ACC112 (cell line): Measurements from ENCODE around the gene CLIP1.
A peak's percentile ranks its signal among the peaks of the same experiment; 100 is the strongest.
"Not testable (repeated sequence)": the region's sequence is repeated elsewhere in the genome, so short reads cannot be mapped to it uniquely, and the experiment has no call there.

ENCODE experiments used
- H2AFZ ChIP-seq: fragments of 200-600 bp; sonication (generic); one replicate; pipeline ENCODE4 v1.6.0; 2017; ENCODE audit warnings: antibody characterized with exemption, low read length; ENCODE audit not compliant: unreplicated experiment
- H3K27ac ChIP-seq: fragments of 200-600 bp; sonication (generic); 2 replicates; pipeline ENCODE4 v1.5.1; 2014; ENCODE audit warnings: low read depth, mild to moderate bottlenecking, antibody characterized with exemption, low read length, moderate library complexity
- H3K27me3 ChIP-seq: fragments of 200-600 bp; sonication (generic); 2 replicates; pipeline ENCODE4 v1.6.1; 2014; ENCODE audit warnings: mild to moderate bottlenecking, antibody characterized with exemption, low read length, moderate library complexity, mixed read lengths; ENCODE audit not compliant: insufficient read depth
- H3K36me3 ChIP-seq: fragments of 200-600 bp; sonication (generic); 2 replicates; pipeline ENCODE4 v1.6.1; 2016; ENCODE audit warnings: mild to moderate bottlenecking, antibody characterized with exemption, low read length, moderate library complexity, mixed read lengths; ENCODE audit not compliant: insufficient read depth
- H3K4me1 ChIP-seq: fragments of 200-600 bp; sonication (generic); one replicate; pipeline ENCODE4 v1.6.1; 2016; ENCODE audit warnings: low read length, mixed read lengths; ENCODE audit not compliant: insufficient read depth, unreplicated experiment, control insufficient read depth
- H3K4me3 ChIP-seq: fragments of 200-600 bp; sonication (generic); 2 replicates; pipeline ENCODE4 v1.5.1; 2014; ENCODE audit warnings: mild to moderate bottlenecking, low read depth, low read length
- H3K79me2 ChIP-seq: fragments of 200-600 bp; sonication (generic); one replicate; pipeline ENCODE4 v1.6.0; 2016; ENCODE audit warnings: low read length; ENCODE audit not compliant: control insufficient read depth, unreplicated experiment, insufficient read depth

Gene CLIP1

DNA sequence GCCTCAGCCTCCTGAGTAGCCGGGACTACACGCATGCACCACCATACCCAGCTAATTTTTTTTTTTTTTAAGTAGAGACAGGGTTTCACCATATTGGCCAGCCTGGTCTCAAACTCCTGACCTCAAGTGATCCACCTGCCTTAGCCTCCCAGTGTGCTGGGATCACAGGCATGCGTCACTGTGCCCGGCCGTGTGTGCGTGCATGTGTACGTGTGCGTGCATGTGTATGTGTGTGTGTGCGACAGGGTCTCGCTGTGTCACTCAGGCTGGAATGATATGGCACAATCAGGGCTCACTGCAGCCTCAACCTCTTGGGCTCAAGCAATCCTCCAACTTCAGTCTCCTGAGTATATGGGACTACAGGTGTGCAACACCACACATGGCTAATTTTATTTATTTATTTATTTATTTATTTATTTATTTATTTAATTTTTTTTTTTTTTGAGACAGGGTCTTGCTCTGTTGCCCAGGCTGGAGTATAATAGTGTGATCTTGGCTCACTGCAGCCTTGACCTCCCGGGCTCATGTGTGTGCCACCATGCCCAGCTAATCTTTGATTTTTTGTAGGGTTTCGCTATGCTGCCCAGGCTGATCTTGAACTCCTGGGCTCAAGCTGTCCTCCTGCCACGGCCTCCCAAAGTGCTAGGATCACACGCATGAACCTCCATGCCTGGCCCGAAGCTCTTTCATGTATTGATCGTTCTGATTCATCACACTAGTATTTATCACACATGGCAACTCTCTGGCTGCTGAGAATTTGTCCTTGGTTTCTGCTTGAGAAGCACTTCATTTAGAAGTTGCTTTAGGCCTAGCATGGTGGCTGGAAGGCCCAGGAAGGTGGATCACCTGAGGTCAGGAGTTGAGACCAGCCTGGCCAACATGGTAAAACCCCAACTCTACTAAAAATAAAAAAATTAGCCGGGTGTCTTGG lies 35.9 kb upstream of the CLIP1 start:
- H3K27me3 ChIP-seq: no peaks in the 10 kb centered on the region
- H3K36me3 ChIP-seq: no peaks in the 10 kb centered on the region
- no peak overlapping the region for H3K4me3 ChIP-seq
- H3K79me2 ChIP-seq: no peaks in the 10 kb centered on the region
- H3K27ac ChIP-seq: no peak overlapping the region
- peaks cover 4% of the 10 kb centered on the region for H3K4me1 ChIP-seq
- H2AFZ ChIP-seq: no peak overlapping the region

DNA sequence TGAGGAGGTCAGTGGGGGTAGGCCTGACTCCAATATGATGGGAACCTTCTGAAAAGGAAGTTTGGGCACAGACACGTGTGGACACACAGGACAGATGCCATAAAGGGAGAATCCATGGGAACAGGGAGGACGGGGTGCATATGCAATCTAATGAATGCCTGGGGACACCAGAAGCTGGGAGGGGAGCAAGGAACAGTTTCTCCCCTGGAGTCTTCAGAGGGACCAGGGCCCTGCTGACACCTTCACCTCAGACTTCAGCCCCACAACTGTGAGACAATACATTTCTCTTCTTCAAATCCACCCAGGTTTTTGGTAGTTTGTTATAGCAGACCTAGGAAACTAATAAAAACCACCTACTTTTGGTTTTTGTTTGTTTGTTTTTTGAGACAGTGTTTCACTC lies 35.2 kb upstream of the CLIP1 start:
- no peak overlapping the region for H2AFZ ChIP-seq
- no peak overlapping the region for H3K4me3 ChIP-seq
- H3K4me1 ChIP-seq: peaks cover 4% of the 10 kb centered on the region
- no peak overlapping the region for H3K27ac ChIP-seq
- H3K79me2 ChIP-seq: no peaks in the 10 kb centered on the region
- no peaks in the 10 kb centered on the region for H3K27me3 ChIP-seq
- H3K36me3 ChIP-seq: no peaks in the 10 kb centered on the region

DNA sequence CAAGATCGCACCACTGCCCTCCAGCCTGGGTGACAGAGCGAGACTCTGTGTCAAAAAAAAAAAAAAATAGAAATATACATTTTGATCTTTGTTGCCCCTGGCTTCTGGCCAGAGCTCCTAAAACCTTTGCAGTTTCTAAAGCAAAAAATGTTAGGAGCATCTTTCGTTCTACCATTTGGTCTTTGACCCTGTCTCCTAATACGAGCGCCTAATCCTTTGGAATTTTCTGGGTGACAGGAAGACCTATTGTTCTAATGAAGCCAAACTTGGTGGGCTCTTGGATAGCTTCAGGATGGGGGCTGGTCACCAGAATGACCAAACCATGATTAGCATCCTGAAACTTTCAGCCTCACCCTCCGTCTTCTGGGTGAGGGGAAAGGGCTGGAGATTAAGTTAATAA lies 32.3 kb upstream of the CLIP1 start:
- Histone ChIP-seq H3K36me3 (no peaks in the 10 kb centered on the region), H2AFZ (no peak overlapping the region), H3K27ac (no peak overlapping the region), H3K79me2 (no peaks in the 10 kb centered on the region), H3K4me1 (peaks cover 1% of the 10 kb centered on the region), H3K27me3 (no peaks in the 10 kb centered on the region), H3K4me3 (no peak overlapping the region)

DNA sequence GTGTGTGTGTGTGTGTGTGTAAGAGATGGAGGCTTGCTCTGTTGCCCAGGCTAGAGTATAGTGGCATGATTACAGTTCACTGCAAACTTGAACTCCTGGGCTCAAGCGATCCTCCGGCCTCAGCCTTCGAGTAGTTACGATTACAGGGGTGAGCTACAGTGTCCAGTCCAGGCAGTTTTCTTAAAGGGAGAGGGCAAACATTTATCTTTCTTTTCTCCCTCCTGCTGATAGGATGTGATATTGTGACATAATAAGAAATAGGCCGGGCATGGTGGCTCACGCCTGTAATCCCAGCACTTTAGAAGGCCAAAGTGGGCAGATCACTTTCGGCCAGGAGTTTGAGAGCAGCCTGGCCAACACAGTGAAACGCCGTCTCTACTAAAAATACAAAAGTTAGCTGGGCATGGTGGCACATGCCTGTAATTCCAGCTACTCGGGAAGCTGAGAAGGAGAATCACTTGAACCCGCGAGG lies 31.8 kb upstream of the CLIP1 start:
- H3K4me1 ChIP-seq: peaks cover 5% of the 10 kb centered on the region
- no peak overlapping the region for H3K27ac ChIP-seq
- H3K79me2 ChIP-seq: no peaks in the 10 kb centered on the region
- H3K4me3 ChIP-seq: no peak overlapping the region
- H3K36me3 ChIP-seq: no peaks in the 10 kb centered on the region
- no peaks in the 10 kb centered on the region for H3K27me3 ChIP-seq
- H2AFZ ChIP-seq: peak overlapping the region; percentile 2

DNA sequence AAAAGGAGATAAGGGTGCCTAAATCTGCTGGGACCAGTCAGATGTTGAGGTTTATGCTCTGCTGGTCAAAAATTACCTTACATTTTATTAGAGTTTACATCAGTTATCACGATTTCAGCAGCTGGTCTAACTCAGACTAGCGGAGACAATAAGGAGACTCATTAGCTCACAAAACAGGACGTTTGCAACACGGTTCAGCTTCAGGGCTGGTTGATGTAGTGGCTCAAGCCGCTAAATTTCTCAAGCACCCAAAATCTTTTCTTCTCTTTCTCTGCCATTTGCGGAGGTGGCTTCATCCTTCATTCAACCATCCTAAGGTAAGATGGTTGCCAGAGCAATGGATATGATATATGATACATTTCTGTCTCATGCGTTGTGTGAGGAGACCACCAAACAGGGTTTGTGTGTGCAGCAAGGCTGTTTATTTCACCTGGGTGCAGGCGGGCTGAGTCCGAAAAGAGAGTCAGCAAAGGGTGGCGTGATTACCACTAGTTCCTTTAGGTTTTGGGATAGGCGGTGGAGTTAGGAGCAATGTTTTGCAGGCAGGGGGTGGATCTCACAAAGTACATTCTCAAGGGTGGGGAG lies 30.3 kb upstream of the CLIP1 start:
- H3K36me3 ChIP-seq: no peaks in the 10 kb centered on the region
- no peak overlapping the region for H3K27ac ChIP-seq
- H3K4me1 ChIP-seq: peaks cover 9% of the 10 kb centered on the region
- H3K79me2 ChIP-seq: no peaks in the 10 kb centered on the region
- H3K27me3 ChIP-seq: no peaks in the 10 kb centered on the region
- H3K4me3 ChIP-seq: no peak overlapping the region
- H2AFZ ChIP-seq: no peak overlapping the region

DNA sequence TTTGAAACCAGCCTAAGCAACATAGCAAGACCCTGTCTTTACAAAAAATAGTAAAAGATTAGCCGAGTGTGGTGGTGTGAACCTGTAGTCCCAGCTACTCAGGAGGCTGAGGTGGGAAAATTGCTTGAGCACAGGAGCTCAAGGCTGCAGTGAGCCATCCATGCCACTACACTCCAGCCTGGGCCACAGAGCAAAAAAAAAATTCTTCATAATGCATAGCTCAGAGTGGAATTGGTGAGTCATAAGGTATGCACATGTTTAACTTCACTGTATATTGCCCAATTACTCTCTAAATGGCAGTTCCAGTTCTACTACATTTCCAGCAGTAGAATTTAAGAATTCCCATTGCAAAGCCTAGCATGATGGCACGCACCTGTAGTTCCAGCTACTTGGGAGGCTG lies 26.8 kb upstream of the CLIP1 start:
- H3K79me2 ChIP-seq: no peaks in the 10 kb centered on the region
- peak overlapping the region; percentile 19; the same call in 1 of the 2 replicates for H3K27ac ChIP-seq
- H3K4me3 ChIP-seq: no peak overlapping the region

DNA sequence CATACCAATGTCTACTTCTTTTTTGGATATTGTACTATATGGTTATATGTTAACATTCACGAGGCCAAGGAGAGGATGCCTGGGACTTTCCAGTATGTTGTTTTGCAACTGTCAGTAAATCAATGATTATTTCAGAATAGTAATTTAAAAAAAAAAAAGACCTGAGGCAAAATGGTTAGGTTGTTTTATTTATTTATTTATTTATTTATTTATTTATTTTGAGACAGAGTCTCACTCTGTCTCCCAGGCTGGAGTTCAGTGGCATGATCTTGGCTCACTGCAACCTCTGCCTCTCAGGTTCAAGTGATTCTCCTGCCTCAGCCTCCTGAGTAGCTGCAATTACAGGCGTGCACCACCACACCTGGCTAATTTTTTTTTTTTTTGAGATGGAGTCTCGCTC lies 25.4 kb upstream of the CLIP1 start:
- not testable (repeated sequence) for H3K36me3 ChIP-seq, H3K4me3 ChIP-seq, H3K79me2 ChIP-seq, H3K4me1 ChIP-seq, H3K27ac ChIP-seq, H2AFZ ChIP-seq, H3K27me3 ChIP-seq

More for the DNA sequence above, 26.8 kb upstream of the CLIP1 start:
- Histone ChIP-seq H3K36me3 (no peaks in the 10 kb centered on the region), H3K4me1 (peaks cover 9% of the 10 kb centered on the region), H2AFZ (no peak overlapping the region), H3K27me3 (no peaks in the 10 kb centered on the region)

DNA sequence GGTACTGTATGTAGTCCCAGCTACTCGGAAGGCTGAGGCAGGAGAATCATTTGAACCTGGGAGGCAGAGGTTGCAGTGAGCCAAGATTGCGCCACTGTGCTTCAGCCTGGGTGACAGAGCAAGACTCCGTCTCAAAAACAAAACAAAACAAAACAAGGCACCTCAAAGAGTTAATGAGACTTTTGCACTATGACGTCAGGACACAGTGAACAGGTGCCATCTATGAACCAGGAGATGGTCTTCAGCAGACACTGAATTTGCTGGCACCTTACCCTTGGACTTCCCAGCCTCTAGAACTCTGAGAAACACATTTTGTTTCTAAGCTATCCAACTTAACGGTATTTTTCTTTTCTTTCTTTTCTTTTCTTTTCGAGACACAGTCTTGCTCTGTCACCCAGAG lies 23.9 kb upstream of the CLIP1 start:
- H3K36me3 ChIP-seq, H3K79me2 ChIP-seq, H2AFZ ChIP-seq, H3K4me1 ChIP-seq, H3K27me3 ChIP-seq, H3K27ac ChIP-seq, H3K4me3 ChIP-seq: not testable (repeated sequence)

DNA sequence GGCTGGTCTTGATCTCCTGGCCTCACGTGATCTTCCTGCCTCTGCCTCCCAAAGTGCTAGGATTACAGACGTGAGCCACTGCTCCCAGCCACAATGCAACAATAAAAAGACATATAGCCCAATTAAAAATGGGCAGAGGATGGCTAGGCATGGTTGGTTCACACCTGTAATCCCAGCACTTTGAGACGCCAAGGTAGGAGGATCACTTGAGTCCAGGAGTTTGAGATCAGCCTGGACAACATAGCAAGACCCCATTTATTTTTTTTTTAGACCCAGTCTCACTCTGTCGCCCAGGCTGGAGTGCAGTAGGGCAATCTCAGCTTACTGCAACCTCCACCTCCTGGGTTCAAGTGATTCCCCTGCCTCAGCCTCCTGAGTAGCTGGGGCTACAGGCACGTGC lies 21.6 kb upstream of the CLIP1 start:
- H3K36me3 ChIP-seq, H3K79me2 ChIP-seq, H3K4me3 ChIP-seq, H3K4me1 ChIP-seq, H3K27ac ChIP-seq, H2AFZ ChIP-seq, H3K27me3 ChIP-seq: not testable (repeated sequence)

DNA sequence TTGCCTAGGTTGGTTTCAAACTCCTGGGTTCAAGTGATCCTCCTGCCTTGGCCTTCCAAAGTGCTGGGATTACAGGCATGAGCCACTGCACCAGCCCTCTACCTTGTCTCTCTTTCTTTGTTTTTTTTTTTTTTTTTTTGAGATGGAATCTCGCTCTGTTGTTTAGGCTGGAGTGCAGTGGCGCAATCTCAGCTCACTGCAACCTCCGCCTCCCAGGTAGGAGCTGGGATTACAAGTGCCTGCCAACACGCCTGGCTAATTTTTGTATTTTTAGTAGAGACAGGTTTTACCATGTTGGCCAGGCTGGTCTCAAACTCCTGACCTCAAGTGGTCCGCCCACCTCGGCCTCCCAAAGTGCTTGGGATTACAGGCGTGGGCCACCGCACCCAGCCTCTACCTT lies 16.4 kb upstream of the CLIP1 start:
- H3K36me3 ChIP-seq, H3K27ac ChIP-seq, H3K79me2 ChIP-seq, H3K4me3 ChIP-seq, H3K27me3 ChIP-seq, H2AFZ ChIP-seq: not testable (repeated sequence)
- peaks cover 10% of the 10 kb centered on the region for H3K4me1 ChIP-seq

DNA sequence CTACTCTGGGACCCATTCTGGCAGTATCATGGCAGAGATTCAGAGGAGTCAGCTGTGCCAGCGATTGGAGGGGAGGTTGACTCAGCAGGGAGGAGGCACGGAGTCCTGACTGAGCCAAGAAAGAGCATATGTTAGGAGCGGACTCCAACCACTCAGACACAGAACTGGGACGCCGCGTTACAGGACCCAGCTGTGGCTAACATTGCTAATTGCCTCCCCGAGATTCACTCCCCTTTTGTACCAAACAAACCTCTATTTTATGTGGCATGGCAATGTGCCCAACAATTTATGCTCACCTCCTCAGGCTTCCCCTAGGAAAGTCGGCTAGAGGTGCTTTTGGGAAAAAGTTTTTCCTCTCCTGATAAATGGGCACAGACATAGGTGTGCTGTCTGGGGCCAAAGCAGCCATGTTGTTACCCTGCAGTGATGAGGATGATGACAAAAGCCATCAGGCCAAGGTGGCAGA lies 15.2 kb upstream of the CLIP1 start:
- Histone ChIP-seq H3K4me3 (no peak overlapping the region), H3K27me3 (no peaks in the 10 kb centered on the region), H3K36me3 (no peaks in the 10 kb centered on the region), H3K4me1 (peaks cover 10% of the 10 kb centered on the region), H3K27ac (no peak overlapping the region), H2AFZ (peak overlapping the region; percentile 63), H3K79me2 (no peaks in the 10 kb centered on the region)
